Astrocyte of the hippocampus (primary cell): Measurements from ENCODE around the gene NPBWR2.
"Not testable (repeated sequence)": the region's sequence is repeated elsewhere in the genome, so short reads cannot be mapped to it uniquely, and the experiment has no call there.

ENCODE experiments used
- DNase-seq: peaks from one replicate; pipeline ENCODE4 v3.0.0; 2011; ENCODE audit warnings: low read depth, low spot score

NPBWR2 gene

GRCh38 chr20:64119301-64119680 is 11.9 kb upstream of the NPBWR2 start:
- no peak for DNase-seq

- DNase-seq, result not testable (repeated sequence)
Observed at GRCh38 chr20:64117432-64117777, 10.0 kb upstream of the NPBWR2 start.

GRCh38 chr20:64116541-64117431 is 9.4 kb upstream of the NPBWR2 start:
- DNase-seq, result no peak

DNA sequence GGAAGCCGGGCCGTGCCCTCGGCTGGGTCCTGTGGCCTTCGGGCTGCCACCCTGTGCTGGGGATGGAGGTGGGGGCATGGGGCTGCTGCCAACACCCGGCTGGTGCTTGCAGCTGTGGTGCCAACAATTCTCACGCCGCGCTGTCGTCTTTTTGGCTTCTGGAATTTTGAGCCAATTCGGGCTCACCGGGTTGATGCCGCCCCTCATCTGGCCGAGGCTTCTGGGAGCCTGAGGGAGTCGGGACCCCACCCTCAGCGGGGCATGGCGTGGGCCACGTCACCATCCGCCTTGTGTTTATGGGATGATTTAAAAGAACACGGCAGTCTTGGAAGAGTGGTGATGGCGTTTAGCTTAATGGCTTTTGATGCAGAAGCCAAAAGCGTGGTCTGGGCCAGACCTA is 8.7 kb upstream of the NPBWR2 start:
- no peak for DNase-seq

DNA sequence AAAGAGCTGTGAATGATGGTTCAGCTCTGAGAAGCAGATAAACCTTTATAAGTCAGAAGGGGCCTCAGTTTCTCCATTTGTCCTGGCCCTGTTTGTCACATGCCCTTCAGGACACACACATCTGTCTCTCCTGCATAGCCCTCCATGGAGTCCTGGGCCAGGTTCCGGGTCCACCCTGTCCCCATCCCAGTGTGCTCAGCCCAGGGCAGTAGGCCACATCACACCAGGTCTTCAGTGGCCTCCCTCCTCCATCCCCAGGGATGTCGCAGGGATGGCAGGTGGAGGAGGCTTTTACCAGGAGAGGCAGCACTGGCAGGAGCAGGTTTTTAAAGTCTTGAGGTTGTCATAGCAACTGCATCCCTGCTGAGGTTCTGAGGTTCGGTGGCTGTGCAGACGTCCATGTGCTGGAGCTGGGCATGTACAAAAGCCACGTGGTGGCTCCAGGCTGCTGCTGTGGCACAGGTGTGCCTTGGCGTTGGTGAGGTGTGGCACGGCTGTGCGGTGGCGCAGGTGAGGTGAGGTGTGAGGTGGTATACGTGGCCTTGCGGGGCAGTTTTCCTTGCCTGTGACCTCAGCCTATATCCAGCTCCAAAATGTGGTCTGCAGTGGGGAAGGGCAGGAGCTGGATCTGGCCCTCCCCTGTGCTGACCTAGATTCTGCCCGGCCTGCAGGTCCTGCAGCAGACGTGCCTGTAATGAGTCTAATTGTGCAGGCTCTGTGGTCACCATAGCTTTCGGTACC is 8.0 kb upstream of the NPBWR2 start:
- DNase-seq, result no peak

DNA sequence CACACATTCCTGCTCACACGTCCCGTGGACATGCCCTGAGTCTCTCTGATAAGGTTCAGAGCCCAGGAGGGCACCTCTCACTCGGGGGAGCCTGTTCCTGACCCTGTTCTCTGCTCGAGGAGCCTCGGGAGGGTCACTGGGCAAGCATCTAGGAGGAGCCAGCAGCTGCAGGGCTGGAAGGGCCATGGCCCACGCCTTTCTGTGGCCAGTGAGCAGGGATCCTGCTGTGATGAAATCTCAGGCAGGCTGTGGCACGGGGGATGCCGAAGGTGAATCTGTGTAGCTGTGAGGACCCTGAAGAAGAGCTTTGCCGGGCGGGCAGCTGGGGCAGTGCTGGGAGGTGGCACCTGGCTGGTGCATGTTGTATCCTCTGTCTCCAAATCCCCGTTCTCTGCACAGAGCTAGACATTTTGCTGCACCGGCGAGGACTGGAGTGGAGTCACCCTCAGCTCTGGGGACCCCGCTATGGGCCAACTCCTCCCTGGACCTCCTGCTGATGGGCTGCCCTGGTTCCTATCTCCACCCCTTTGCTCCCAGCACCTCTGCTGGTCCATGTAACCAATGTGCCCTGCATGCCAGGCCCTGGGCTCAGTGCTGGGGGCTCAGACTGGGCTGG is 7.1 kb upstream of the NPBWR2 start:
- no peak for DNase-seq

DNA sequence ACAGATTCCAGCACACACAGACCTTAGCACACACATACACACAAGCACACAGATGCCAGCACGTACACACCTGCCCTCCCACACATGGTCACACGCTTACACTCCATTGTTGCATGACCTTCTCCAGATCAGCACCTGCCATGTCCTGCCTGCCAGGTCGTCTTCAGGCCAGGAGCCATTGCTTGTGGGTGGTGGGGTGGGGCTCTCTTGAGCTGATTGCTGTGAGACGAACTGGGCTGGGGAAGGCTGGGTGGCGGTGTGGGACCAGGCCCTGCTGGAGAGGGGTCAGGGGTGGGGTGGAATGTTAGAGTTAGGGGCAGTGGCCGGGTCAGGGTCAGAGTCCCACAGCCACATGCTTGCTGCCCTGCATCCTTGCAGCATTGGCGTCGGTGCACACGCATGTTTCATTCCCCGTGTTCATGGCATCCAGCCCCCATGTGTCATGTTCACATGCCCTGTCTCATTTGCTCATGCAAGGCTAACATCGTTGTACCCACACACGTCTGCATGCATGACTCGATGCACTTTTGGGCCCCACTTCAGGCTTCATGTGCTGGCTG is 6.5 kb upstream of the NPBWR2 start:
- no peak for DNase-seq

GRCh38 chr20:64113444-64113775 is 6.0 kb upstream of the NPBWR2 start:
- no peak for DNase-seq

DNA sequence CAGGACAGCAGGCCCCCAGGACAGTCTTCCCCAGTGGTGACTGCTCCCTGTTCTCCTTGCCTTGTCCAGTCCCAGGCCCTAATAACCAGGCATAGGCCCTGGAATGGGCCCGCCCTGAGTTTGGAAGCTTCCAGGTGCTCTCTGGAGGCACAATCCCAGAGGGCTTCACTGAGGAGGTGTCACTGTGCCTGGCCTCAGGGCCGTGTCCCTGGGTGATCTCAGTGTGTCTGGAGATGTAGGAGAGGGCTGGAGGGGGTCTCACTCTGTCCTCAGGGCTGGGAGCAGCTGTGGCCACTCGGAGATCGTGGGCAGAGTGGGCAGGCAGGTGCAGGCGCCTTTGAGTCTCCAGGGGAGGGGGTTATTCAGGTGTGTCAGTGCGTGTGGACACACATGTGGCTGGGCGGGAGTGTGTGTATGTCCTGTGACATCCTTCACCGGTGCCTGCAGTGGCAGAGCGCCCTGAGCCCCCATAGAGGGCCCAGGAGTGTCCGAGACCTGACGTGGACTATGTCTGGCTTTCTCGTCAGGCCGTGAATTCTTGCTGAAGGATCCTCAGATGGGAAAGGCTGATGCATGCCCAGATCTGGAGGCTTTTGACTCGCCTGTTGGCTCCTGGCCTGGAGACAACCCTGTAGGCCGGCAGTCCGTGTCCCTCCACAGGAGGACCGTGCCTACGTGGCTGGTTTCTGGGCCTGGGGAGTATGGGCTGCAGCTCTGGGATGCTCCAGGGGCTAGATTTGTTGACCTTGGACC is 5.5 kb upstream of the NPBWR2 start:
- no peak for DNase-seq

- no peak for DNase-seq
Observed at GRCh38 chr20:64111841-64112641, 4.7 kb upstream of the NPBWR2 start.

DNA sequence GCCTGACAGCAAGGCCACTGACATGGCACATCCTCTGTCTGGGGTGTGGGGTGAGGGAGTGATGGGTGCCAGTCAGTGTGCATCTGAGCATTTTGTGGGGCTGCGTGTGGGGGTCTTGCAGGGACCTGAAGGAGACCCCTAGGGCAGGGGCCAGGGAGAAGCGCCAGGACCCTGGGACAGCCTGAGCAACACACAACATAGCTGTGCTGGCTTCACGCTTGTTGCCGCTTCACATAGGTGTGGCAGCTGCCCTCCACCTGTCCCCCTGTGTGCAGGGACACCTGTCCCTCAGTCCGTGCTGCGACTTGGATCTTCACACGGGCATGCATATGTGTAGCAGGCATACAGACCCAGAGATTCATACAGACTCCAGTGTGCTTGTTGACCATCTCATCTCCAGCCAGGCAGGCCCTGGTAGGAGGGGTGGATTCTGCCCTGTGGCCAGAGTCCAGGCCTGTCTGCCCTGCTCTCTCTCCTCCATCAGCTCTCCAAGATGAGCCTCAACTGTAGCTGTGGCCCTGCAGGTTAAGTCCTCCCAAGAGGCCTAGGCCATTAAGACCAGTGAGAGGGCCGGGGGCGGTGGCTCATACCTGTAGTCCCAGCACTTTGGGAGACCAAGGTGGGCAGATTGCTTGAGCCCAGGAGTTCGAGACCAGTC is 3.2 kb upstream of the NPBWR2 start:
- no peak for DNase-seq

DNA sequence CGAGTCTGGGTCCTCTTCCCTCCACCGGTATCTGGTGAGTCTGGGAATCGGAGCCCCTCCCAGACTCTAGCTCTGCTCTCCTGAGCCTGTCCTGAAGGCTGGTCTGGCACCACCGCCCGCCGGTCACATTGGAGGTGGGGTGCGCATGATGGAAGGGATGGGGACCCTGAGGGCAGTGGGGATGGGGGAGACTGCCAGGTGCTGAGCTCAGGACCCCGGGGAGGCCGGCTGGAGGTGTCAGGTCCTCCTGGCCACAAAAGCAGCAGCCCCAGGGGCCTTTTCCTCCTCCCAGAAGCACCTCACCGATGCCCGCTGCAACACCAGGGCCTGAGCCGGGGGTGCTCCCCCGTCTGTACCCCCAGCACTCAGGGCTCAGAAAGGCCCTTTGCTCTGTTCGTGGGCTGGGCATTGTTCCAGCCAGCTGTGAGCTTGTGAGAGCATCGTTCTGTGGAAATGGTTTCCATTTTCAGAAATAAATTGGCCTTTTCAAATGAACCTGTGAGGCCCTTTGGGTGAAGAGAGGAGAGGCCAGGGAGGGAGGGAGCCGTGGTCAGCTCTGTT is 2.5 kb upstream of the NPBWR2 start:
- DNase-seq, result no peak

- DNase-seq, result no peak
Observed at GRCh38 chr20:64108731-64109681, 1.6 kb upstream of the NPBWR2 start.

DNA sequence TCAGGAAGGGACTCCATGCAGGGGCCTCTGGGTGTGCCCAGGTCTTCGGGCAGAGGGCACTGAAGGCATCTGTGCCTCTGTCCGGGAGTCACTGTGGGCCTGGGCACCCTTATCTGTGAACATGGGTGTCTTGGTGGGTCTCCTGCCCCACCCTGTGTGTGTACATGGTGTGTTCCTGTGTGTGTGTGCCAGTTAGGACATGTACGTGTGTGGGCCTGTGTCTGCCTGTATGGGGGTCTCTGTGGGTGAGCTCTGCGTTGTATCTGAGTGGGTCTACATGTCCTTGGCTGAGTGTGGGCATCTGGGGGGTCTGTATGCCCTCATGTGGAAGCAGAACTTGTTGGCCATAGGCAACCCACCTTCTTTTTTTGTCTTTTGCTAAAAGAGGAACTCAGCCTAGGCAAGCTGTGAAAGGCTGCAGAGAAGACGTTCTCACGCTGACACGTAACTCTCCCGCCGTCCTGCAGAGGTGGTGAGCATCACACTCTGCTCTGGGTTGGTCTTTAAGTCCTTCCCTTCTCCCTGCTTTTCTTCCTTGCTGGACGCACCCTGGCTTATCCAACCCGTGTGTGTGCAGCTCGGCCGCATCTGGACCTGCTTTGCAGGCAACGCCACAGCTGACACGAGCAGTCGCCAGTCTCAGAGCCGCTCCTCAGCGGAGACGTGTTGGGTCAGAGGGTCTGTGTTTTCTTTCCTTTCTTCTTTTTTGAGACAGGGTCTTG is 532 bp upstream of the NPBWR2 start:
- no peak for DNase-seq

DNA sequence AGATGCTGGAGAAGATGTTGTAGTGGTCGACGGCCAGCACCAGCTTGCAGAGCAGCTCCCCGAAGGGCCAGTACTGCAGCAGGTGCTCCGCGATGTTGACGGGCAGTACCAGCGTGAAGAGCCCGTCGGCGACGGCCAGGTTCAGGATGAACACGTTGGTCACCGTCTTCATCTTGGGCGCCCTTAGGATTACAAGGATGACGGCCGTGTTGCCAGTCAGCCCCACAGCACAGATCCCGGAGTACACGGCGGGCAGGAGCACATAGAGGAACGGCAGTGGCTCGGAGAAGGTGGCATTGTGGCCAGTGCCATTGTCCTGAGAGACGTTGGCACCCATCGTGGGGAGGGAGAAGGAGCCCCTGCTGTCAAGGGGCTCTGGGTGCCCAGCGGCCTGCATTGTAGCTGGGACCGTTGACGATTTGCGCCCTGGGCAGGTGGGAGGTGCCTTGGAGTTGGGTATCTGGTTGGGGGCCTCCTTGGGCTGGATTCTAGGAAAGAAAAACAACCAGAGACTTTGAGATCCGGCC is 867 bp downstream of the NPBWR2 start:
- no peak for DNase-seq

- no peak for DNase-seq
Observed at GRCh38 chr20:64105846-64106434, 1.4 kb downstream of the NPBWR2 start.

DNA sequence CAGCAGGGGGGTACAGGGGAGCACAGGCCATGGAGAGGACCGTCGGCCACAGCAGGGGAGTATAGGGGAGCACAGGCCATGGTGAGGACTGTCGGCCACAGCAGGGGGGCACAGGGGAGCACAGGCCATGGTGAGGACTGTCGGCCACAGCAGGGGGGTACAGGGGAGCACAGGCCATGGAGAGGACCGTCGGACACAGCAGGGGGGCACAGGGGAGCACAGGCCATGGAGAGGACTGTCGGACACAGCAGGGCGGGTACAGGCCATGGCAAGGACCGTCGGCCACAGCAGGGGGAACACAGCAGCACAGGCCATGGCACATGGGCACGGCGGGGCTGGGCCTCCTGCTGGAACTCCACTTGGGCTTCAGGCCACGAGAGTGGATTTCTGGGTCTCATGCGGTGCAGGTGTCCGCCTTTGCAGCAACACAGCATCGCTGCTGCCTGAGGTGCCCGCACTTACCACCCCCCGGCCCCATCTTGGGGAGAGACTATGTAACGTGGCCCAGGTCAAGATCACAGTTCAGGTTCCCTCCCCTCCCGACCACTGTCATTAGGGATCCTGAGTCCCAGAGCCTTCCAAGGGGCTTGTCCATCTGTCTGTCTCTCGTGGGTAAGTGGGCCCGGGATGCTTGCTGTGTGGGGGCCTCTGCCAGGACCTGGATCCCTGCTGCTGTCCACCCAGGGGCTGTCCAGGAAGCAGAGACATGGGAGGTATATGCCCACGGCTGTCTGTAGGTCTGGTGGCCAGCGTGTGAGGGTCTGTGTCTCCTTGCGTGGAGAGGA is 2.5 kb downstream of the NPBWR2 start:
- DNase-seq, result no peak
